ENCODE measurements around the gene RGL3.
"Not testable (repeated sequence)": the region's sequence is repeated elsewhere in the genome, so short reads cannot be mapped to it uniquely, and the experiment has no call there.

The RGL3 gene

DNA sequence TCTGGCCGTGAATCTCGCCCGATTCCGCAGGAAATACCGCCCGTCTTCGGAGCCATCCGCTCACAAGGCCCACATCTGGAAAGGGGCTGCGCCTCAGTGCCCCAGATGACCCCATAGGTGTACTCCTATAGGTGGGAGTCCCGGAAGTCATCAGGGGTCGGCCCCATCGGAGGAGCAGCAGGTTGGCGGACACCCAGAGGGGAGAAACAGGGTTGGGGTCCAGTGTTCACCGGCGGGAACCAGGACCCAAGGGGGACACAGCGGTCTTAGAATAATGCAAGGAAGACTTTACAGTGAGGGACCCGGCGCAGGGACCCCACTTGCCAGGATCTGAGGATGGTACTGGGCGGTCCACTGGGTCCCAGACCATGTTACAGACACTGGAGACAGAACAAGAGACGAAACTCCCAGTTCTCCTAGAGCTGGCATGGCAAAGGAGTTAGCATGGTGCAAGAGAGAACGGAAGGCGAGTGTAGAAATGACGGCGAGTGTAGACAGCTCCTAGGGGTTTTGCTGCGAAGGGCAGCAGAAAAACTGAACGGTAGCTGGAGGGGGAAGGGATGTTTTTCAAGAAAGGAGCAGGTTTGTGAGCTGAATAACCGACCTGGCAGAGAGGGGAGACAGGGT lies 4.2 kb upstream of the RGL3 start:
- DNase-seq (ENCODE audit: low read depth, low spot score): no peak
- no peak overlapping the region for H3K4me3 ChIP-seq (ENCODE audit: low read length)

DNA sequence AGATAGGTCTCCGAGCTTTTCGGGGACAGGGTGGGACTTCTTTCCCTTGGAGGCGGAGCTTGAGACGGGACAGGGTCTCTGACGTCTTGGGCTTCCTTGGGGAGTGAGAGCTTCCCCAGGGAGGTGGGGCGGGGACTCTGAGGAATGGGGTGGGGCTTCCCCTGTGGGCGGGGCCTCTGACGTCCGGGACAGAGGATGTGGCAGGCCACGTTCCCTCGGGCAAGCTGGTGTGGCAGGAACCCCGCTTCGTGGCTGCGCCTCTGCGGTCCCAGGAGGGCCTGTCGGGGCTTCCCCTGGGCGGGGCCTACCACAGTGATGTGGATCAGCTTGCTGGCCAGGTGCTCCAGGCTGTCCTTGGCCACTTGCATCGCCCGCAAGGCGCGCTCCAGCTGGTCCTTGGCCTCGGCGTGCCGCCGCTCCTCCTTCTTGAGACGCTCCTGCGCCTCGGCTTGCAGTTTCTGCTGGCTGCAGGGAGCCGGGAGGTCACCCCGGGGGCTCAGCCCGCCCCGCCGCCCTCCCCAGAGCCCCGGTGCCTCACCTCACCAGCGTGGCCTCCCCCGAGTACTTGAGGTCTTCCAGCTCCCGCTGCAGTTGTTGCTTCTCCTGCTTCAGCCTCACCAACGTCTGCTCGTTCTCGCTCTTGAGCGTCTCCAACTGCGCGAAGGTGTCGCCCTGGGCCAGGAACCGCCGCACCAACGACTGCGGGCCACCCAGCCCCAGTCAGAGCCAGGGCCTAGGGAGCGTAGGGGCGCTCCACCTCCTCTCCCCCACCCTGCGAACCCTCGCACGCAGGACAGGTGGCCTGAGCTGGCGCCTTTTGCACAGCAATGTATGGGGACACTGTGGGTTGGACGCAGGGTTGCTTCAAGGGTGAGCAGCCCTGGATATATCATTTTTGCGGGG lies 3.3 kb upstream of the RGL3 start:
- peak; percentile 61 for DNase-seq (ENCODE audit: low read depth, low spot score)
- H3K4me3 ChIP-seq (ENCODE audit: low read length): peak overlapping the region; percentile 39

DNA sequence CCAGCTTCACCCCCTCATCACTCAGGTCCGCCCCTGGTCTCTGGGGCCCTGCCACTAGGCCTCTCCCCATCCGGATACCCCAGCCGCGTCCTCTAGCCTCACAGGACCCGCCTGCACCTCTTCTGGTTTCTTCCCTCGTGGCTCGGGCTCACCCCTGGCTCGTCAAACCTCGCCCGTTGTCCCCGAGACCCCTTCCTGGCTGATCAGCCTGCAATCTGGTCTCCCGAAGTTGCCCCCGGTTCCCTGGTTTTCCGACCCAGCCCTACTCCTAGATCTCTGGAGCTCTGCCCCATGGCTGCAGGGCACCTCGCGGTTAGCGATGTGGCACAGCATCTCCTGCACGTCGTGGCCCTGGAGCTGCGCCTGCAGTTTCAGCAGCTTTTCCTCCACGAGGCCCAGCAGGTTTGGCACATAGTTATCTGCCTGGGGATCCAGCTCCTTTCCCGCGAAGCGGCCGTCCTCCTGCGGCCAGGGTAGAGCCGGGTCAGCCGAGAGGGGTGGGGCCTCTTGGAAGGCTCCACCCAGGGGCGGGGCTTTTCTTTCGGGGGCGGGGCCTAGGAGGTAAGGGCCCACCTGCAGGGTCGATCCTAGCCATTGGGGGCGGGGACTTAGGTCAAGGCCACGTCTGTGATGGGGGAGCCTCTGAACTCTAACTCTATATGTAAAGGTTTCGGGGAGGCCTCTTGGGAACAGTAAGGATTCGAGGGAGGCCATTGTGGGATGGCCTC lies 2.4 kb upstream of the RGL3 start:
- peak; percentile 33 for DNase-seq (ENCODE audit: low read depth, low spot score)

DNA sequence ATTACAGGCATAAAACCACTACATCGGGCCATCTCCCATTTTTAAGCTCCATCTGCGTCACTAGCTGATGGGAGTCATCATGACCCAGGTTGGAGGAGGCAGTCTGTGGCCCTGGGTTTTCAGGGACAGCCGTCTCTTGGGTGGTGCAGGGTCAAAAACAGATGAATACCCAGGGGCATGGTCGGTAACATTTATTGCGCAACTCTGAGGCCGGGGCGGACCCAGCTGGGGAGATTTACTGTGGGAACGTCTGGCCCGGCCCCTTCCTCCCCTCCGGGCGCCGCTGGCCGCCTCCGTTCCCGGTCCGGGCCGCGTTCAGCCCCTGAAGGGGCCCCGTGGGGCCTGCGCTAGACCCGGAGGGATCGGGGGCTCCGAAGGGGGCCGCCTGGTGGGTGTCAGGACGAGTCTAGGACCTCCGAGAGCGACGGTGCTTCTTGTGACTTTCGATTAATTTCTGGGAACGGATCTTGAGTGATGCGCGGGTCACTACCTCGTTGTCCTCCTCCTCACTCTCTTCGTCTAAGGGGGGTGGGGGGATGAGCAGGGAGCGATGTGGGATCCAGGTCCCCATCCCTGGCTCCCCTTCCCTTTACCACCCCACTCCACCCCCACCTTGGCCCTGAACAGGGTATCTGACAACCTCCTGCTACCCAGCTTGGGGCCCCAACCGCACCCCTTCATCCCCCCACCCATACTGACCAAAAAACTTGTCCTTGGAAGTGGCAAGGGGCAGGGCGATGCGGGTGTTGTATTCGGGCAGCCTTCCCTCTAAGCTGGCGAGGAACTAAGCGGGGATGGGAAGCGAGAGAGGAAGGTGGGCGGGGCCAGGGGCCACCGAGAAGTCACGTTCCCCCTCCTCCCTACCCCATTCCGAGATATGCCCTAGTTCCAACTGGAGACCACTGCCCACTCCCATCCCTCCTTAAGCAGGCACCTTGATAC lies 1.6 kb upstream of the RGL3 start:
- DNase-seq (ENCODE audit: low read depth, low spot score): no peak
- no peak overlapping the region for H3K4me3 ChIP-seq (ENCODE audit: low read length)

More for the DNA sequence above, 2.4 kb upstream of the RGL3 start:
- peak overlapping the region; percentile 39; the same call in 1 of the 2 replicates for H3K4me3 ChIP-seq (ENCODE audit: low read length)

DNA sequence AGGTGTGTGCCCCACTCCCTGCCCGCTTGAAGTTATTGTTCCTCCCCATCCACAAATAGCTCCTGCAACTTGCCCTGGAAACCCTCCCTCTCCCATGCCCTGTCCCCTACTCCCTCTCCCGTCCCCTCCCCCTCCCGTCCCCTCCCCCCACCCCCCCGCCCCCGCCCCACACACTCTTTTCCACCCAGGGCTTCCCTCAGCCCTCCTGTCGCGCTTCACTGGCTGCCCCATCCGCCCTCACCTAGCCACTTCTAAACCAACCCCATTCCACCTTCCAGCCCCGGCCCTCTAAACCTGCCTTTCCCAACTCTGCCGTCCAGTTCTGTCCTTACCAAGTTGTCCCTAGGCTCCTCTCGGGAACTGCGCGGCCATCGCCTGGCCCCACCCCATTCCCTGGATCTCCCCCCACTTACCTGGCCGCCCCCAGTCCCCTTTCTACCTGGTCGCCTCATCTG lies 993 bp downstream of the RGL3 start:
- no peak overlapping the region for H3K4me3 ChIP-seq (ENCODE audit: low read length)
- no peak for DNase-seq (ENCODE audit: low read depth, low spot score)

DNA sequence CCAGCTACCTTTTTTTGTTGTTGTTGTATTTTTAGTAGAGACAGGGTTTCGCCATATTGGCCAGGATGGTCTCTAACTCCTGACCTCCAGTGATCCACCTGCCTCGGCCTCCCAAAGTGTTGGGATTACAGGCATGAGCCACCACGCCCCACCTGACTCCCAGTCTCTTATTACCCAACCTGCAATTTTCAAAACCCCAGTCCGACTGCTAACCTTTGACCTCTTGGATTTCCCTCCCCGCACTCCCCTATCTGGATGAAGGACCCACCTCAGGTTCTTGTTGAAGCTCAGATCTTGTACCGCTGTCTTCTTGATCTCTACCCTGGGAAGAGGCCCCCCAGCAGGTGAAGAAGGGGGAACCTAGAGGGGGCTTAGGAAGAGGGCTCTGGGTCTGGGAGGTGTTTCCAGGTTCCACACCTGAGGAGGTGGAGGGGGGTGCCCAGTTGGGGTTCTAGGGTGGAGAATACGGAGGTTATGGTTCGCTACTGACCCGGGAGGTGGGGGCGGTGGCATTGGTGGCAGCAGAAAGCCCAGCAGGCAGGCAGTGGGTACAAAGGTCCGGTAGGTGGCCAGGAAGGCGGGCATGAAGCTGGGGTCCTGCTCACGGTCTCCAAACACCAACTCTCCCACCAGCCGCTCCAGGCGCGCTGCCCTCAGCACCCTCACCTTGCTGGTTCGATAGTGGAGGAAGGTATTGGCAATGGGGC lies 2.6 kb downstream of the RGL3 start:
- DNase-seq (ENCODE audit: low read depth, low spot score): no peak
- H3K4me3 ChIP-seq (ENCODE audit: low read length): no peak overlapping the region

DNA sequence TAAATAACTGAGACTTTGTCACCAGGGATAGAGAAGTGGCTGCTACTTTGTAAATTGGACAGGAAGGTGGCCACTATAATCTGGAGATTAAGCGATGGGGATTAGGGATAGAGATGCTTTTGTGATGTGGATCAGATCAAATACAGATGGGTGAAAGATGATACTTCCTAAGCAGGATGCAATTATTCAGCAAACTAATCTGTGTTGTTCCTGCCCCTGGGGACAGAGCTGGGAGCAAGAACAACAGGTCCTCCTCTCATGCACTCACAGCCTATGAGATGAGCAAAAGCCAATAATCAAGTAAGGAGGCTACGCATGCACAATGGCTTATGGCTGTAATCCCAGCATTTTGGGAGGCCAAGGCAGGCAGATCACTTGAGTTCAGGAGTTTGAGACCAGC lies 4.6 kb downstream of the RGL3 start:
- no peak overlapping the region for H3K4me3 ChIP-seq (ENCODE audit: low read length)
- DNase-seq (ENCODE audit: low read depth, low spot score): no peak

DNA sequence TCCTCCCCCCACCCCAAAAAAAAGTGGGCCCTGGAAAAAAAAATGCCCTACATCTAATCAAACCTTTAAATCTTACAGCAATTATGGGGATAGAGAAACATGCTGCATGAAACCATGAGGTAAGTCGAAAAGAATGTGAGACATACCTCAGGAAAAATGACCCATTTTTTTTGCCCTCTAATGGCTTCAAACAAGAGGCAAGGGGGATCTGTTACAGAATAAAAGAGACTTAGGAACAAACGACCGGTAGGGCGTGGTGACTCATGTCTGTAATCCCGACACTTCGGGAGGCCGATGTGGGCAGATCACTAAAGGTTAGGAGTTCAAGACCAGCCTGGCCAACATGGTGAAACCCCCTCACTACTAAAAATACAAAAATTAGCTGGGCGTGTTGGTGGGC lies 8.4 kb downstream of the RGL3 start:
- no peak overlapping the region for H3K4me3 ChIP-seq (ENCODE audit: low read length)
- no peak for DNase-seq (ENCODE audit: low read depth, low spot score)

DNA sequence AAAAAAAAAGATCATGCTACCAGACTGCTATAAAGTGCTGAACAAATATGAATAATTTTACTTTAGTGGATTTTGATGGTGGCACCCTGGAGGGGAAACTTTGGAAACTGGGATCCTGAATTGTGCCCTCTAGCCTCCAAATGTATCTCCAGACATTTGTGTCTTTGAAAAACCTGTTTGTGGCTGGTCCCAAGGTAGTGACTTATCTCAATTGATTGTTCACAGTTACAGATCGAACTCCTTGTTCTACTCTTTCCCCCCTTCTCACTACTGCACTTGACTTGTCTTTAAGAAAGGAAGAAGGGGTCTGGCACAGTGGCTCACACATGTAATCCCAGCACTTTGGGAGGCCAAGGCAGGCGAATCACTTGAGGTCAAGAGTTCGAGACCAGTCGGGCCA lies 10.5 kb downstream of the RGL3 start:
- no peak for DNase-seq (ENCODE audit: low read depth, low spot score)
- H3K4me3 ChIP-seq (ENCODE audit: low read length): no peak overlapping the region

DNA sequence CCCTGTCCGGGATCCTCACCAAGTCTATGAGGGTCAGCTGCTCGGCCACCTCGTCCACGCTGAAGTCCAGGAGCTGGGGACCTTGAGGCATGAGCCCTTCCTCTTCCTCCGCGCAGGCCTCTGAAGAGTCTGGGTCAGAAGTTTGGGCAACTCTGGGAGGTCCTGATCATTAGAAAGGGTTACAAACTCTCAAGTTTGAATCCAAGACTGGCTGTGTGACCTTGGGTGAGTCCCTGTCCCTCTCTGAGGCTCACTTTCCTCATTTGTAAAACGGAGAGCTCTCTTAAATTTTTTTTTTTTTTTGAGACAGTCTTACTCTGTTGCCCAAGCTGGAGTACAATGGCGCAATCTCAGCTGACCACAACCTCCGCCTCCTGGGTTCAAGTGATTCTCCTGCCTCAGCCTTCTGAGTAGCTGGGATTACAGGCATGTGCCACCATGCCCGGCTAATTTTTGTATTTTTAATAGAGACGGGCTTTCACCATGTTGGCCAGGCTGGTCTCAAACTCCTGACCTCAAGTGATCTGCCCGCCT lies 12.3 kb downstream of the RGL3 start:
- not testable (repeated sequence) for H3K4me3 ChIP-seq (ENCODE audit: low read length); DNase-seq (ENCODE audit: low read depth, low spot score)

DNA sequence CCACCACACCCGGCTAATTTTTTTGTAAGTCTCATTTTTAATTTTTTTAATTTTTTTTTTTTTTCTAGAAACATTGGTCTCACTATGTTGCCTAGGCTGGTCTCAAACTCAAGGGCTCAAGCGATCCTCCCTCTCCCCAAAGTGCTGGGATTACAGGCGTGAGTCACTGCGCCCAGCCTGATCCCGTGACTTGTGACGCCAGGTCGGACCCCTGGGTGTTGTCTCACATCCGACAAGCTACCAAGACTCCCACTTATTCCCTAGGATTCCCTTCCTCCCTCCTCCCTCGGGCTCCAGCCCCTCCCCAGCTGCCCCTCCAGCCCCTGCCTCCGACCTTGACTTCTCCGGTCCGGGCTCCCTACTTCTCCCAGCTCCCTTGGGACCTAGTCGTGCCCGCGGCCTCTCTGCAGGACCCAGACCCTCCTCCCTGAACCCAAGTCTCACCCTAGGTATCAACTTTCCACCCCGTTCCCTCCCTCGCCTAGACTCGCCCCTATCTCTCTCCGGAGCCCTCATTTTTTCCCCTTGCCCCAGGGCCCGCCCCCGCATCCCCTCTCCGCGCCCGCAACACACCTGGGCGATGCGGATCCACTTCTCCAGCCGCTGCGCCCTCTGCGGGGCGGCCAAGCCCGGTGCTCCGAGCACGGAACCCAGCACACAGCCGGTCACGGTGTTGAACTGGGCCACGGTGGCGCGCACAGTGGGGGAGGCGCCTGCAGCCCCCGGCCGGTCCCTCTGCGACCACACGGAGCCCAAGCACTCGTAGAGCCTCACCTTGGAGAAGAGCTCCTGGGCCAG lies 13.1 kb downstream of the RGL3 start:
- no peak for DNase-seq (ENCODE audit: low read depth, low spot score)
- H3K4me3 ChIP-seq (ENCODE audit: low read length): no peak overlapping the region

DNA sequence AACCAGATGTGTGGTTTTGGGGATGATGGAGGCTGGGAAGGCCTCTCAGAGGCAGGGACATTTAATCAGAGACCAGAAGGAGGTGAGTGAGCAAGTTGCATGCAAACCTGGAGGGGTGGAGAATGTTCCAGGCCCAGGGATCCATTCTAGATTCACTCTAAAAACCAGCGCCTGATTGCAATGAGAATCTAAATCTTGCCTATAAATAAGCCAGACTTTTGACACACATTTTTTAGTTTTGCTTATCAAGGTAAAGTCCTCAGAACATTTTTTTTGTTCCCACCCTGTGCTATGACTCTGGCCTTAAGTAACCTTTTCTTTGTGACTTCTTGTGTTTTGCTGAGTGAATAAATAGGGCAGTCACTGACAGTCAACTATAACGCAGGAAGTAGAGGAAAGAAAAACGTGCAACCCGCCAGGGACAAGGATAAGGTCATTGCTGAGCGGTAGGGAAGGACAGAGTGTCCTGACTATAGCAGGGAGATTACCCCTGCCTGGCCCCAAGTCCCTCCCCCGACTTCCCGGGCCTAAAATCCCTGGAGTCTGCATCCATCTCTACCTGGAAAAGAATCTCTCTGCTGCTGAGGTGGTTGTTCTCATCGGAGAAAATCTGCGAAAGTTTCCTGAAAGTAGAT lies 14.4 kb downstream of the RGL3 start:
- DNase-seq (ENCODE audit: low read depth, low spot score): no peak
- no peak overlapping the region for H3K4me3 ChIP-seq (ENCODE audit: low read length)

DNA sequence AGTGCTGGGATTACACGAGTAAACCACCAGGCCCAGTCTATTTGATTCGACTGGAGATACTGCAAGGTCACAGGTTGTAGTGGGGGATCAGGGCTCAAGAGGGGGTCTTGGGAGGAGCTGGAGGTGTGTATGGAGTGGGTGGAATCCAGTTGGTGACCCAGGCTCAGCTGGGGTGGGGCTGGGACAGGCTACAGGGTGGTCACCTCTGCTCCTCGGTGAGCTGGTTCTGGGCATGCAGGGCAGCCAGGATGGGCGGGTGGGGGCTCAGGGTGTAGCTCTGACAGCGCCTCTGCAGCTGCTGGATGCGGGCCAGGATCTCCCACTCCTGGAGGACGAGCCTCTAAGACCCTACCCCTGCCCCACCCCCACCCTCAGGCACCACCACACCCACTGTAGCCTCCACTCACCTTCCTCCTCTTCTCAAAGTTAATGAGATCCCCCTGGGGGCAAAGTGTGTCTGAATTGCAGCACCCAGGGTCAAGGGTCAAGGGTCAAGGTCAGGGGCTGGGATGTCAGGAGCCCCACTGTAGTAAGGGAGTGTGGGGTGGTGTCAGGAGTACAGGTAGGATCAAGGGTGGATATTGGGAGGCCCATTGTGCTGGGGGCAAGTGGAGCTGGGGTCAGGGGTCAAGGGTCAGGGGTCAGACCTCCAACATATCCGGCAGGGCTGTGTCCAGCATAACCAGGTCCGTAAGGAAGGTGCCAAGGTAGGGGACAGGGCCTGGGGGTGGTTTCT lies 17.1 kb downstream of the RGL3 start:
- no peak for DNase-seq (ENCODE audit: low read depth, low spot score)

DNA sequence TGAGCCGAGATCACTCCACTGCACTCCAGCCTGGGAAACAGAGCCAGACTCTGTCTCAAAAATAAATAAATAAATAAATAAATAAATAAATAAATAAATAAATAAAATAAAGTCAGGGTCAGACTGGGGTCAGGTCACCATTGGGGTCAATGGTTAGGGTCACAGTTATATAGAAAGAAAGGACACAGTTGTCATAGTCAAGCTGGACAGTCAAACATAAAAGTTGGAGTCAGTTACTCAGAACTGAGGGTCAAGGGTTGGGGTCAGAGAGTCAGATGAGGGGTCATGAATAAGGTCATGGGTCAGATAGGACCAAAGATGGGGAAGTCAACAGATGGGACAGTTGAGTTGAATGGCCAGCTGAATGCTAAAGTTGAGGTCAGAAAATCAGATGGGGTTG lies 18.3 kb downstream of the RGL3 start:
- H3K4me3 ChIP-seq (ENCODE audit: low read length): no peak overlapping the region
- DNase-seq (ENCODE audit: low read depth, low spot score): no peak

More for the DNA sequence above, 17.1 kb downstream of the RGL3 start:
- H3K4me3 ChIP-seq (ENCODE audit: low read length): no peak overlapping the region

DNA sequence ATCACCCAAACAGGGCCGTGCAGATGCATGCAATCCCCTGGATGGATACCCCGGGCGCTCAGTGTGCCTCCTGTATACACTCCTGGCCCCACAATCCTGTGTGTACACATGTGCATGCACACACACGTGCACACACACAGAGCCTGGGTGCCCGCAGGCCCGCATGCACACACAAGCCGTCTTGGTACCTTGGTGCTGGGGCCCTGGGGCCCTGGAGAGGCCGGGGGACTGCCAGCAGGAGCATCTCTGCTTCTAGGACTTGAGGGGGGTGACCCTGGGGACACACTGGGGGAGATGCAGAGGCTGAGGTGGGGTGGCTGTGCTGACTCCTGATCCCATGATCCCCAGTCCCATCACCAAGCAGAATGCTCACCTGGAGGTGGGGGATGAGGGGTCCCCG lies 19.4 kb downstream of the RGL3 start:
- no peak overlapping the region for H3K4me3 ChIP-seq (ENCODE audit: low read length)
- no peak for DNase-seq (ENCODE audit: low read depth, low spot score)

DNA sequence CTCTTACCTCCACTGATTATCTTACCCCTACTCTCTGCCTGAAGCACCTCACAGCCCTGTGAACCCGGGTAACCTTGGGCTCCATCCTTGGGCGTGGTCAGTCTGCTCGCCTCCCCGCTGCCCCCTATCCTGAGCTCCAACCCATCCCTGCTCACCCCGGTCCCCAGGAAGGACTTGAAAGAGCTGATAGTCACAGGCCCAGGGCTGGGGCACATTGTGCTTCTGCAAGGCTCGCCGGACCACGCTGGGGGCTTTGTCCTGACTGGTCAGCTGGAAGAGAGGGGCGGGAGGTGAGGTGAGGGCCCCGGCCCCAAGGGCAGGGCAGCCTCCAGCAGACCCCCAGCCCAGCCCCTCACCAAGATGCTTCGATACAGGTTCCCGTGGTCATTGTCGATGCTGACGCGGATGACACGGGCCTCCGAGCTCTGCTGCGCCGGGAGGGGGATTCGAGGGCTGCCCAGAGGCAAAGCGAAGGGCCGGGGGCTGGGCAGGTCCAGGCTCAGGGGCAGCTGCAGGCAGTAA lies 22.0 kb downstream of the RGL3 start:
- no peak for DNase-seq (ENCODE audit: low read depth, low spot score)
- no peak overlapping the region for H3K4me3 ChIP-seq (ENCODE audit: low read length)
